ENCODE measurements around the gene PDE4B. TPM values are rescaled to one million over a fixed set of nuclear protein-coding genes. Genes with fewer than 3 reads are reported as not detected.

PDE4B gene
- total and polyA plus RNA-seq, 2 of the 13 experiments (the other 11 are each of a cell fraction or from before 2014, with no cell fraction given) = not detected

DNA sequence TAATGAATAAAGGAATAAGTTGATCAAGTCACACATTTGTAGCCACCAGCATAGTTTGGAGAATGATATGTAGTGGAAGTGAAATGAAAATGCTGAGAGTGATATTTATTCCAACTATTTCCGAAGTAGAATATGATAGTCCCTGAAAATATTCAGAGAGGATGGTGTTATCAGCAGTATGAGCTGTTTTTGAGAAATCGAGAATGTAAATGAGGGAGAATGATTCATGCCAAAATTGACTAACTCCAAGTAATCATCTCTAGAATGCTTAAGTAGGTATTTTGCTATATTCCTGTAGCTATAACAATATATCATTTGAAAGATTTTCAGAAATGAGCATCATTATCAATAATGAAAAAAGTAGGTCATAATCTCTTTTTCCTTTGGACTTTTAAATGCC lies 178.9 kb downstream of the PDE4B start (continued):
- TF ChIP-seq SETDB1 (CRISPR knock-in tag; IDR thresholded peaks at IDR 0.05; ENCODE audit: borderline replicate concordance) (no peak), ZNF816 (CRISPR knock-in tag; IDR thresholded peaks at IDR 0.05; ENCODE audit: borderline replicate concordance) (no peak)

DNA sequence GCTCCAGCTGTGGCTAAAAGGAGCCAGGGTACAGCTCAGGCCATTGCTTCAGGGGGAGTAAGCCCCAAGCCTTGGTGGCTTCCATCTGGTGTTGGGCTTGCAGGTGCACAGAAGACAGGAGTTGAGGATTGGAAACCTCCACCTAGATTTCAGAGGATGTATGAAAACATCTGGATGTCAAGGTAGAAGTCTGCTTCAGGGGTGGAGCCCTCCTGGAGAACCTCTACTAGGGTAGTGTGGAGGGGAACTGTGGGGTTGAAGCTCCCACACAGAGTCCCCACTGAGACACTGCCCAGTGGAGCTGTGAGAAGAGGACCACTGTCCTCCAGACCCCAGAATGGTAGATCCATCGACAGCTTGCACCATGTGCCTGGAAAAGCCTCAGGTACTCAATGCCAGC lies 183.0 kb downstream of the PDE4B start:
- WGBS (ENCODE audit: low lambda C conversion rate) = no CpG with 5 or more reads among the region's 1 CpG
- Histone ChIP-seq H3K9me3 (ENCODE audit: low read length) (peaks cover 35% of the 10 kb centered on the region), H3K4me1 (ENCODE audit: insufficient read depth, low read length) (no peaks in the 10 kb centered on the region), H3K27ac (ENCODE audit: extremely low read length, insufficient read depth, low read length) (no peak overlapping the region), H3K79me2 (ENCODE audit: insufficient read depth, low read length) (no peaks in the 10 kb centered on the region), H3K36me3 (replicated peaks in 1 of 2; ENCODE audit: control insufficient read depth in 1 of 2, insufficient read depth in 2 of 2, low read length in 2 of 2) (no peaks in the 10 kb centered on the region), H3K27me3 (ENCODE audit: control insufficient read depth in 1 of 2, insufficient read depth in 2 of 2, low read length in 2 of 2) (no peaks in the 10 kb centered on the region), H3K9ac (ENCODE audit: insufficient read depth, low read depth, low read length) (no peak overlapping the region), H2AFZ (ENCODE audit: low read length) (no peak overlapping the region), H4K20me1 (ENCODE audit: insufficient read depth, low read length) (no peaks in the 10 kb centered on the region), H3K4me2 (ENCODE audit: low read depth, low read length) (no peak overlapping the region), H3K4me3 (replicated peaks in 1 of 3; ENCODE audit: insufficient read depth in 1 of 3, low read depth in 2 of 3, low read length in 3 of 3) (no peak overlapping the region)
- ChIA-PET POLR2A (no interaction called here), CTCF (ENCODE audit: low intra/inter-chr PET ratio, low total read pairs) (no interaction called here)
- ATAC-seq (no peak), FAIRE-seq (no peak), DNase-seq (ENCODE audit: low spot score) (no peak)
- in situ Hi-C loops (cut with HindIII; ENCODE audit: extremely low pct_ligation_motif_present, low pct_unique_long_range_greater_than_20kb) = no loop called here
- no TSS peak for BruUV-seq (replicated peaks)
- intact Hi-C loops (cut with micrococcal nuclease; ENCODE audit: unreplicated experiment) = no loop called here
- TF ChIP-seq BORCS8-MEF2B (CRISPR knock-in tag; IDR thresholded peaks at IDR 0.05) (no peak), FOXC1 (CRISPR knock-in tag; IDR thresholded peaks at IDR 0.05; ENCODE audit: borderline replicate concordance) (no peak), NCOR1 (IDR thresholded peaks at IDR 0.05; ENCODE audit: borderline replicate concordance, low read length) (no peak), HOXA9 (CRISPR knock-in tag; IDR thresholded peaks at IDR 0.05; ENCODE audit: borderline replicate concordance) (no peak), ZNF432 (CRISPR knock-in tag; IDR thresholded peaks at IDR 0.05; ENCODE audit: borderline replicate concordance) (no peak), ZNF557 (CRISPR knock-in tag; IDR thresholded peaks at IDR 0.05) (no peak), FOXO1 (CRISPR knock-in tag; IDR thresholded peaks at IDR 0.05) (no peak), MXD4 (CRISPR knock-in tag; IDR thresholded peaks at IDR 0.05) (no peak), GABPA (IDR thresholded peaks at IDR 0.05; ENCODE audit: low read depth, low read length) (no peak), GABPA (CRISPR knock-in tag; IDR thresholded peaks at IDR 0.05; ENCODE audit: low read depth) (no peak), SSRP1 (CRISPR knock-in tag; IDR thresholded peaks at IDR 0.05) (no peak)
- TF ChIP-seq, protein P1, sequence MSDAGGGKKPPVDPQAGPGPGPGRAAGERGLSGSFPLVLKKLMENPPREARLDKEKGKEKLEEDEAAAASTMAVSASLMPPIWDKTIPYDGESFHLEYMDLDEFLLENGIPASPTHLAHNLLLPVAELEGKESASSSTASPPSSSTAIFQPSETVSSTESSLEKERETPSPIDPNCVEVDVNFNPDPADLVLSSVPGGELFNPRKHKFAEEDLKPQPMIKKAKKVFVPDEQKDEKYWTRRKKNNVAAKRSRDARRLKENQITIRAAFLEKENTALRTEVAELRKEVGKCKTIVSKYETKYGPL (CRISPR knock-in tag; IDR thresholded peaks at IDR 0.05) = no peak
- TF ChIP-seq, protein P2, sequence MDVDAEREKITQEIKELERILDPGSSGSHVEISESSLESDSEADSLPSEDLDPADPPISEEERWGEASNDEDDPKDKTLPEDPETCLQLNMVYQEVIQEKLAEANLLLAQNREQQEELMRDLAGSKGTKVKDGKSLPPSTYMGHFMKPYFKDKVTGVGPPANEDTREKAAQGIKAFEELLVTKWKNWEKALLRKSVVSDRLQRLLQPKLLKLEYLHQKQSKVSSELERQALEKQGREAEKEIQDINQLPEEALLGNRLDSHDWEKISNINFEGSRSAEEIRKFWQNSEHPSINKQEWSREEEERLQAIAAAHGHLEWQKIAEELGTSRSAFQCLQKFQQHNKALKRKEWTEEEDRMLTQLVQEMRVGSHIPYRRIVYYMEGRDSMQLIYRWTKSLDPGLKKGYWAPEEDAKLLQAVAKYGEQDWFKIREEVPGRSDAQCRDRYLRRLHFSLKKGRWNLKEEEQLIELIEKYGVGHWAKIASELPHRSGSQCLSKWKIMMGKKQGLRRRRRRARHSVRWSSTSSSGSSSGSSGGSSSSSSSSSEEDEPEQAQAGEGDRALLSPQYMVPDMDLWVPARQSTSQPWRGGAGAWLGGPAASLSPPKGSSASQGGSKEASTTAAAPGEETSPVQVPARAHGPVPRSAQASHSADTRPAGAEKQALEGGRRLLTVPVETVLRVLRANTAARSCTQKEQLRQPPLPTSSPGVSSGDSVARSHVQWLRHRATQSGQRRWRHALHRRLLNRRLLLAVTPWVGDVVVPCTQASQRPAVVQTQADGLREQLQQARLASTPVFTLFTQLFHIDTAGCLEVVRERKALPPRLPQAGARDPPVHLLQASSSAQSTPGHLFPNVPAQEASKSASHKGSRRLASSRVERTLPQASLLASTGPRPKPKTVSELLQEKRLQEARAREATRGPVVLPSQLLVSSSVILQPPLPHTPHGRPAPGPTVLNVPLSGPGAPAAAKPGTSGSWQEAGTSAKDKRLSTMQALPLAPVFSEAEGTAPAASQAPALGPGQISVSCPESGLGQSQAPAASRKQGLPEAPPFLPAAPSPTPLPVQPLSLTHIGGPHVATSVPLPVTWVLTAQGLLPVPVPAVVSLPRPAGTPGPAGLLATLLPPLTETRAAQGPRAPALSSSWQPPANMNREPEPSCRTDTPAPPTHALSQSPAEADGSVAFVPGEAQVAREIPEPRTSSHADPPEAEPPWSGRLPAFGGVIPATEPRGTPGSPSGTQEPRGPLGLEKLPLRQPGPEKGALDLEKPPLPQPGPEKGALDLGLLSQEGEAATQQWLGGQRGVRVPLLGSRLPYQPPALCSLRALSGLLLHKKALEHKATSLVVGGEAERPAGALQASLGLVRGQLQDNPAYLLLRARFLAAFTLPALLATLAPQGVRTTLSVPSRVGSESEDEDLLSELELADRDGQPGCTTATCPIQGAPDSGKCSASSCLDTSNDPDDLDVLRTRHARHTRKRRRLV (CRISPR knock-in tag; IDR thresholded peaks at IDR 0.05) = no peak
- TF ChIP-seq, protein P3, sequence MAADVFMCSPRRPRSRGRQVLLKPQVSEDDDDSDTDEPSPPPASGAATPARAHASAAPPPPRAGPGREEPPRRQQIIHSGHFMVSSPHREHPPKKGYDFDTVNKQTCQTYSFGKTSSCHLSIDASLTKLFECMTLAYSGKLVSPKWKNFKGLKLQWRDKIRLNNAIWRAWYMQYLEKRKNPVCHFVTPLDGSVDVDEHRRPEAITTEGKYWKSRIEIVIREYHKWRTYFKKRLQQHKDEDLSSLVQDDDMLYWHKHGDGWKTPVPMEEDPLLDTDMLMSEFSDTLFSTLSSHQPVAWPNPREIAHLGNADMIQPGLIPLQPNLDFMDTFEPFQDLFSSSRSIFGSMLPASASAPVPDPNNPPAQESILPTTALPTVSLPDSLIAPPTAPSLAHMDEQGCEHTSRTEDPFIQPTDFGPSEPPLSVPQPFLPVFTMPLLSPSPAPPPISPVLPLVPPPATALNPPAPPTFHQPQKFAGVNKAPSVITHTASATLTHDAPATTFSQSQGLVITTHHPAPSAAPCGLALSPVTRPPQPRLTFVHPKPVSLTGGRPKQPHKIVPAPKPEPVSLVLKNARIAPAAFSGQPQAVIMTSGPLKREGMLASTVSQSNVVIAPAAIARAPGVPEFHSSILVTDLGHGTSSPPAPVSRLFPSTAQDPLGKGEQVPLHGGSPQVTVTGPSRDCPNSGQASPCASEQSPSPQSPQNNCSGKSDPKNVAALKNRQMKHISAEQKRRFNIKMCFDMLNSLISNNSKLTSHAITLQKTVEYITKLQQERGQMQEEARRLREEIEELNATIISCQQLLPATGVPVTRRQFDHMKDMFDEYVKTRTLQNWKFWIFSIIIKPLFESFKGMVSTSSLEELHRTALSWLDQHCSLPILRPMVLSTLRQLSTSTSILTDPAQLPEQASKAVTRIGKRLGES (CRISPR knock-in tag; IDR thresholded peaks at IDR 0.05; ENCODE audit: borderline replicate concordance) = no peak

All from HepG2 (cell line).